Spleen (tissue), 11 donors: Measurements from ENCODE around the gene ZDHHC7. TPM values are rescaled to one million over a fixed set of nuclear protein-coding genes. Genes with fewer than 3 reads are reported as not detected.
A peak's percentile ranks its signal among the peaks of the same experiment; 100 is the strongest.

Experiments
- DNase-seq: peaks from one replicate; pipeline ENCODE4 v3.0.0-alpha.2; 2020
- H3K27ac ChIP-seq, 8 donors: fragments of 200-600 bp; sonication (generic) in 7 of 8; 1 replicate in 4 of 8; 2 replicates in 4 of 8; pipeline versions ENCODE4 v1.5.0 to v1.8.0; 2016 to 2021; ENCODE audit warnings: inconsistent platforms in 4 of 8, mild to moderate bottlenecking in 4 of 8, moderate library complexity in 1 of 8
- H3K27me3 ChIP-seq, 7 donors: fragments of 200-600 bp; sonication (generic) in 6 of 7; replicated peaks in 1 of 7; 1 replicate in 4 of 7; 2 replicates in 3 of 7; pipeline versions ENCODE4 v1.5.0 to v1.8.0; 2016 to 2021; ENCODE audit warnings: inconsistent platforms in 3 of 7, mild to moderate bottlenecking in 1 of 7
- H3K36me3 ChIP-seq, 6 donors: fragments of 200-600 bp; sonication (generic) in 5 of 6; 1 replicate in 4 of 6; 2 replicates in 2 of 6; pipeline versions ENCODE4 v1.5.0 to v1.8.0; 2016 to 2021; ENCODE audit warnings: inconsistent platforms in 2 of 6
- H3K4me1 ChIP-seq, 6 donors: fragments of 200-600 bp; sonication (generic) in 5 of 6; 1 replicate in 3 of 6; 2 replicates in 3 of 6; pipeline versions ENCODE4 v1.5.0 to v1.8.0; 2016 to 2021; ENCODE audit warnings: inconsistent platforms in 3 of 6
- H3K4me3 ChIP-seq, 8 donors: fragments of 200-600 bp; sonication (generic) in 7 of 8; 1 replicate in 4 of 8; 2 replicates in 4 of 8; pipeline versions ENCODE4 v1.5.0 to v1.8.0; 2016 to 2021; ENCODE audit warnings: inconsistent platforms in 4 of 8, mild to moderate bottlenecking in 4 of 8, moderate library complexity in 2 of 8
- H3K9me3 ChIP-seq, 8 donors: fragments of 200-600 bp; sonication (generic) in 7 of 8; 1 replicate in 4 of 8; 2 replicates in 4 of 8; pipeline versions ENCODE4 v1.5.0 to v1.8.0; 2016 to 2021; ENCODE audit warnings: inconsistent platforms in 4 of 8
- CTCF ChIP-seq, 11 experiments: fragments of 200-600 bp in 7 of 11; fragments of 450-650 bp in 4 of 11; sonication (generic) in 4 of 11; IDR thresholded peaks in 8 of 11; conservative IDR thresholded peaks in 3 of 11; 1 replicate in 7 of 11; 2 replicates in 4 of 11; pipeline versions ENCODE4 v1.4.0 to v1.8.0; 2016 to 2021; ENCODE audit warnings: antibody characterized with exemption in 11 of 11, inconsistent platforms in 4 of 11, mild to moderate bottlenecking in 1 of 11
- POLR2A ChIP-seq, 3 donors: fragments of 450-650 bp; IDR thresholded peaks; one replicate each; pipeline ENCODE4 v1.5.1; 2017; ENCODE audit warnings: antibody characterized with exemption in 3 of 3, mild to moderate bottlenecking in 1 of 3
- POLR2AphosphoS5 ChIP-seq, 3 donors: sonication (generic); formaldehyde crosslinking; IDR thresholded peaks; one replicate each; pipeline ENCODE4 v1.5.1; 2017; ENCODE audit warnings: antibody characterized with exemption in 3 of 3
- WGBS, 5 donors: extraction: QIAGEN DNeasy Blood & Tissue Kit in 3 of 5; methylation state at CpG; one replicate each; pipeline versions ENCODE4 v1.1.5 to v1.1.7; 2013 to 2018; 5-methylcytosine and 5-hydroxymethylcytosine counted together
- intact Hi-C: fragments of 100-400 bp; cut with DNase I; formaldehyde crosslinking; loops from one replicate; pipeline ENCODE4 v1.15.0; 2023; ENCODE audit warnings: low total_unique reads
- polyA plus RNA-seq, 3 donors: library from polyadenylated mRNA; stranded (reverse); fragments of 200-250 nt; gene quantifications; one replicate each; pipeline ENCODE4 v1.2.1, GENCODE V29; 2013
- total RNA-seq, 7 donors: library from RNA; depleted of rRNA in 3 of 7; stranded (reverse); fragments of >200 nt in 3 of 7; fragmentation: NEBNext Ultra II Directional in 4 of 7; extraction: Animal tissue kit (Norgen Biotek cat#: 25700) in 4 of 7; gene quantifications; one replicate each; pipeline versions ENCODE4 v1.1.0 to v1.2.1, GENCODE V29; 2016 to 2021
- donor health status: healthy with polysubstance abuse.
- donor health status: DM: no; HTN: no; CAD: no; lungs with moderate emphysema.
- donor health status: DM: no; HTN: no; CAD: no.
- donor health status: Bipolar disorder and iron deficiency.
- donor health status: healthy.
- donor health status: DM: no; HTN: no; CAD: no.
- donor health status: DM: yes; HTN: yes; CAD: no.

ZDHHC7 gene
- total and polyA plus RNA-seq, 10 donors, result 10.3 to 87.1 (median 49.4) TPM

- 93 to 98% (median 95%) methylated on average over 11 of the region's 11 CpGs for WGBS, 5 donors
- intact Hi-C loops, result no loop called here
- no peak for DNase-seq
- TF ChIP-seq POLR2AphosphoS5 (IDR thresholded peaks at IDR 0.05), result no peak
- no peak for TF ChIP-seq POLR2A (IDR thresholded peaks at IDR 0.05)
- TF ChIP-seq CTCF (IDR thresholded peaks at IDR 0.05 in 8 of 11, conservative IDR thresholded peaks at IDR 0.05 in 3 of 11), result no peak
- Histone ChIP-seq H3K27ac (no peak overlapping the region), H3K27me3 (no peaks in the 10 kb centered on the region), H3K4me3 (no peak overlapping the region), H3K36me3 (peaks cover 0 to 41% (median 9%) of the 10 kb centered on the region in 6 donors), H3K9me3 (no peaks in the 10 kb centered on the region), H3K4me1 (peaks cover 0 to 100% (median 66%) of the 10 kb centered on the region in 6 donors)
These were observed 11.4 kb downstream of the ZDHHC7 start for GRCh38 chr16:84999857-85000480.

- 88 to 93% (median 93%) methylated on average over 3 of the region's 3 CpGs for WGBS, 5 donors
- no peak for DNase-seq
- H3K27ac ChIP-seq, result no peak overlapping the region
- peaks cover 0 to 47% (median 17%) of the 10 kb centered on the region in 6 donors for H3K36me3 ChIP-seq
- no peaks in the 10 kb centered on the region for H3K9me3 ChIP-seq
- H3K4me1 ChIP-seq, result peaks cover 0 to 100% (median 58%) of the 10 kb centered on the region in 6 donors
- no peaks in the 10 kb centered on the region for H3K27me3 ChIP-seq
- intact Hi-C loops, result no loop called here
- H3K4me3 ChIP-seq, result no peak overlapping the region
- no peak for TF ChIP-seq CTCF (IDR thresholded peaks at IDR 0.05 in 8 of 11, conservative IDR thresholded peaks at IDR 0.05 in 3 of 11)
- no peak for TF ChIP-seq POLR2AphosphoS5 (IDR thresholded peaks at IDR 0.05)
- no peak for TF ChIP-seq POLR2A (IDR thresholded peaks at IDR 0.05)
These were observed 12.1 kb downstream of the ZDHHC7 start for GRCh38 chr16:84999200-84999599.

- intact Hi-C loops, result no loop called here
- Histone ChIP-seq H3K4me3 (no peak overlapping the region), H3K36me3 (peaks cover 0 to 74% (median 35%) of the 10 kb centered on the region in 6 donors), H3K4me1 (peaks cover 0 to 100% (median 35%) of the 10 kb centered on the region in 6 donors), H3K9me3 (no peaks in the 10 kb centered on the region), H3K27me3 (no peaks in the 10 kb centered on the region), H3K27ac (peak overlapping the region in 4 of 8 donors; percentile 47 to 83 (median 68))
- DNase-seq, result no peak
- WGBS, 5 donors, result 92 to 97% (median 96%) methylated on average over 11 of the region's 11 CpGs
- TF ChIP-seq POLR2AphosphoS5 (IDR thresholded peaks at IDR 0.05) (no peak), POLR2A (IDR thresholded peaks at IDR 0.05) (no peak)
These were observed 15.0 kb downstream of the ZDHHC7 start for GRCh38 chr16:84996365-84996764.

- intact Hi-C loops, result no loop called here
- Histone ChIP-seq H3K27me3 (no peaks in the 10 kb centered on the region), H3K4me1 (peaks cover 0 to 93% (median 30%) of the 10 kb centered on the region in 6 donors), H3K36me3 (peaks cover 0 to 74% (median 41%) of the 10 kb centered on the region in 6 donors), H3K27ac (peak overlapping the region in 6 of 8 donors; percentile 27 to 83 (median 76)), H3K4me3 (no peak overlapping the region), H3K9me3 (no peaks in the 10 kb centered on the region)
- TF ChIP-seq CTCF (IDR thresholded peaks at IDR 0.05 in 8 of 11, conservative IDR thresholded peaks at IDR 0.05 in 3 of 11) (no peak), POLR2A (IDR thresholded peaks at IDR 0.05) (no peak), POLR2AphosphoS5 (IDR thresholded peaks at IDR 0.05) (no peak)
- 85 to 90% (median 89%) methylated on average over 8 of the region's 8 CpGs for WGBS, 5 donors
- peak; percentile 69 for DNase-seq
These were observed 15.7 kb downstream of the ZDHHC7 start for GRCh38 chr16:84995663-84996062.
